Esophagus mucosa (tissue), 1 donor: ENCODE results near the gene SMKR1. TPM values are rescaled to one million over a fixed set of nuclear protein-coding genes. Genes with fewer than 3 reads are reported as not detected.
A peak's percentile ranks its signal among the peaks of the same experiment; 100 is the strongest.
"Not testable (repeated sequence)": the region's sequence is repeated elsewhere in the genome, so short reads cannot be mapped to it uniquely, and the experiment has no call there.

Experiments
- ATAC-seq: fragments of 200-7000 bp; cut with Tn5 transposase; one replicate; pipeline ENCODE4 v1.9.1; 2020
- total RNA-seq: library from RNA; stranded (reverse); gene quantifications from one replicate; pipeline ENCODE4 v1.2.4, GENCODE V29; 2023
- donor health status: DM: yes; HTN: yes; CAD: no.

SMKR1 gene
- total RNA-seq, 1 donor from 2014 or later = not detected

GRCh38 chr7:129489491-129489890, 12.8 kb upstream of the SMKR1 start:
- ATAC-seq = no peak

DNA sequence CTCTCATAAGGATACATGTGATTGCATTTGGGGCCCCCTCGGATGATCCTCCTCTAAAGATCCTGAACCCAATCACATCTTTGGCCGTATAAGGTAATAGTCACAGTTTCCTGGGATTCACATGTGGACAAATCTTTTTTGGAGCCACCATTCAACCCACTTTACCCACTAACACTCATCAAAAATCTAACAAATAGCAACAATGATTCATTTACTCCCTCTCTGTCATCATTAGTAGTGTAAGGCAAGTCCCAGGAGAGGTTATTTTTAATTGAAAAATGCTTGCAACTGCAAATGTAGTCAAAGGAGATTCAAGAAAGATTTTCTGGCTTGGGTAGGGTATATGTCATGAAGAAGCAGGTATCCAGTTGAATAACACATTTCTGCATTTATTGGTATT, 9.9 kb upstream of the SMKR1 start:
- no peak for ATAC-seq

DNA sequence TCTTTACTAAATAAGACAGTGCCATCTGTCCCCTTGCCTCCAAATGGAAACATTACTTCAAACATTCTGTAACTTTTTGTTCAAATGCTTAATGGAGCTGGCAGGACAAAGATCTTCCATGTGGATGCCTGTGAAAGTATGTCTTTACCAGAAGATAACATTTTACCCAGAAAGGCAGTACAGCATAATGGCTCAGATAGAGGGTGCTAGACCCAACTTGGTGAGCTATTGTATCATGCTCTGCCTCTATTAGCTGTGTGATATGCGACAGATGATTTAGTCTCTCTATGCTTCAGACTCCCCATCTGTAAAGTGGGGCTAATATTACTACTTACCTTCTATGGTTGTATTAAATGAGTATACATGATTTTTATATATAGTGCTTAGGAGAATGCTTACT, 8.8 kb upstream of the SMKR1 start:
- peak; percentile 32 for ATAC-seq

GRCh38 chr7:129494041-129494440, 8.3 kb upstream of the SMKR1 start:
- ATAC-seq = no peak

GRCh38 chr7:129495987-129496386, 6.3 kb upstream of the SMKR1 start:
- no peak for ATAC-seq

GRCh38 chr7:129496653-129497052, 5.7 kb upstream of the SMKR1 start:
- no peak for ATAC-seq

DNA sequence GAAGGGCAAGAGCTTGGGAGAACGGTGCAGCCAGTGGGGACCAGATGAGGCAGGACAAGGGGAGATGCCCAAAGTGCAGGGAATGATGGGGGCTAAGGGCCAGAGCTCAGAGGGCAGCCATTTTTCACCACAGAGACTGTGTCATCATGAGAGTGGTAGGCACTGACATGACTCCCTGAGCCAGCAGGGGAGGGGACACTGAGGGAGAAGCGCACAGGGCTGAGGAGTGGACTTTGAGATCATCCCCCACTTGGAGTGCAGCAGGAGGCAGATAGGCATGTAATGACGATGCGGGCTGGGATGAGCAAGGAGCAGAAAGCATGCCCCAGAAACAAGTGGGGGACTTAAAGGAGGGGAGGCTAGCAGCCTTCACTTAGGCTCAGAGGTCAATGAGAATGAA, 5.2 kb upstream of the SMKR1 start:
- no peak for ATAC-seq

DNA sequence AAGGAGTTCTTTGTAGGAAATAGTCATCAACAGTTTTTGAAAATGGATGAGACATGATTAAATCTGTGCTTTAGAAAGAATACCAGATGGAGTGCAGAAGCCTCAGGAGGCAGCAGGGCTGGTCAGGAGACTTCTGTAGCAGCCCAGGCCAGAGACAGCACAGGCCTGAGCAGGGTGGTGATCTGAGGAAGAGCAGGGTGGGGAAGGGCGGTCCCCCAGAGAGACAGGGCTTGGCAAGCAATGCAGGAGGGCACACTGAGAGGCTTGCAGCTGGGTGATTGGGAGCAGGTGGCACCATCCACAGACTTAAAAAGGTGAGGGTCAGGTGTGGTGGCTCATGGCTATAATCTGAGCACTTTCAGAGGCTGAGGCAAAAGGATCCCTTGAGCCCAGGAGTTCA, 4.3 kb upstream of the SMKR1 start:
- no peak for ATAC-seq

DNA sequence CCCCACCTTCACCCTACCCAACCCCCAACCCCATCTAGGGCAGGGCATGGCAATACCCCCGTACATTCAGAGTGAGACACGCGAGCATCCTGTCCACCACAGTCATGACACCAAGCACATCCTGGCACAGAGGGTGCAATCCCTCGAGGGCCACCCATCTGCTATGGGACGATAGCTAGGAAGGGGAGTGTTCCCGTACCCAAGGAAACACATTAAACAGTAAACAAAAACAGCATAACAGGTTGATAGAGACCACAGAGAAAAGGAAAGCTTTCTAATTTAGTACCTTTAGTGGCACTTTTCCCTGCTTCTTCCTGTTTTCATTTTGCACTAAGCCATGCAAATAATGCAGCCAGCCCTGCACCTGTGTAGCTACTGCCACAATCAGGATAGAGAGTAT, 2.3 kb upstream of the SMKR1 start:
- no peak for ATAC-seq

- peak; percentile 3 for ATAC-seq
These were observed 666 bp downstream of the SMKR1 start for GRCh38 chr7:129502708-129503685.

- ATAC-seq = no peak
These were observed 1.4 kb downstream of the SMKR1 start for GRCh38 chr7:129503725-129504124.

DNA sequence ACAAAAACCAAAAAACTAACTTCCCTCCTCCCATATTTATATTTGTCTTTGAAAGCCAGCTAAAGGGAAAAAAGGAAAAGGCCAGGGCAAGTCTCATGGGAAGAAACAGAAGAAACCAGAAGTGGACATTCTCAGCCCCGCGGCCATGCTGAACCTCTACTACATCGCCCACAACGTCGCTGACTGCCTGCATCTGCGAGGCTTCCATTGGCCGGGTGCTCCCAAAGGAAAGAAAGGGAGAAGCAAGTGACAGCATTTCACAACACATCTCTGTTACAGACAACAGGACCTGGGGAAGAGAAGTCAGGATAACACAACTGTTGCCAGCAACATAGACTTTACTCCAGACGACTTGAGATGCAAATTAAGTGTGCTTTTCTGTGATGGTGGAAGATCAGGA, 9.9 kb downstream of the SMKR1 start:
- ATAC-seq = no peak

GRCh38 chr7:129513546-129513945, 11.2 kb downstream of the SMKR1 start:
- no peak for ATAC-seq

DNA sequence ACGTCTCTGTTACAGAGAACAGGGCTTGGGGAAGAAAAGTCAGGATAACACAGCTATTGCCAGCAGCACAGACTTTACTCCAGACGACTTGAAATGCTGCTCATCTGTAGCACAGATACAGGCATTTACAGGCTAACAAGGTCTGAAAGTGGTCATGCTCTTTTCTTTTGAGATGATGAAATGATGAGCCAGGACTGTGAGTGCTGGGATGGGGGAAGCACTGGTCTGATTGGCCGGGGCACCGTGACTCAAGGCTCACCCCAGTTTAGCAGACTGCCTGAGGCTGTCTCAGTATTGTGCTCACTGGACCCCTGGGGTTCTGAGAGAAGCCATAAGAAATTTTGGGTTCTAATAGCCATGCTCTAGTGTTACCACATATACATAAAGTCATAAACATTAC, 12.4 kb downstream of the SMKR1 start:
- ATAC-seq = no peak

GRCh38 chr7:129515381-129515780, 13.1 kb downstream of the SMKR1 start:
- ATAC-seq = no peak

GRCh38 chr7:129517931-129518330, 15.6 kb downstream of the SMKR1 start:
- ATAC-seq = no peak

DNA sequence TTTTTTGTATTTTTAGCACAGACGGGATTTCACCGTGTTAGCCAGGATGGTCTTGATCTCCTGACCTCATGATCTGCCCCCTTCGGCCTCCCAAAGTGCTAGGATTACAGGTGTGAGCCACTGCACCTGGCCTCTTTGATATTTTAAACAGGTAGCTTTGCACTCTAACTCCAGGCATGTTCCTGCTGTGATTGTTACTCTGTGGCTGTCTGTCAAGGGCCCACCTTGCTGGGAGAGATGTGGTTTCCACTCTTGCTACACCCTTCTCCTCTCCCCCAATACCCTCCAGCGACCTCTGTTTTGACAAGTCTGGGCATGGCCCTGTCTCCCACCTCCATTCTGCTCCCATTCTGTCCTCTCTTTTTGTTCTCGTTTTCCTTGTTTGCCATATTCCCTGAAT, 17.1 kb downstream of the SMKR1 start:
- no peak for ATAC-seq

DNA sequence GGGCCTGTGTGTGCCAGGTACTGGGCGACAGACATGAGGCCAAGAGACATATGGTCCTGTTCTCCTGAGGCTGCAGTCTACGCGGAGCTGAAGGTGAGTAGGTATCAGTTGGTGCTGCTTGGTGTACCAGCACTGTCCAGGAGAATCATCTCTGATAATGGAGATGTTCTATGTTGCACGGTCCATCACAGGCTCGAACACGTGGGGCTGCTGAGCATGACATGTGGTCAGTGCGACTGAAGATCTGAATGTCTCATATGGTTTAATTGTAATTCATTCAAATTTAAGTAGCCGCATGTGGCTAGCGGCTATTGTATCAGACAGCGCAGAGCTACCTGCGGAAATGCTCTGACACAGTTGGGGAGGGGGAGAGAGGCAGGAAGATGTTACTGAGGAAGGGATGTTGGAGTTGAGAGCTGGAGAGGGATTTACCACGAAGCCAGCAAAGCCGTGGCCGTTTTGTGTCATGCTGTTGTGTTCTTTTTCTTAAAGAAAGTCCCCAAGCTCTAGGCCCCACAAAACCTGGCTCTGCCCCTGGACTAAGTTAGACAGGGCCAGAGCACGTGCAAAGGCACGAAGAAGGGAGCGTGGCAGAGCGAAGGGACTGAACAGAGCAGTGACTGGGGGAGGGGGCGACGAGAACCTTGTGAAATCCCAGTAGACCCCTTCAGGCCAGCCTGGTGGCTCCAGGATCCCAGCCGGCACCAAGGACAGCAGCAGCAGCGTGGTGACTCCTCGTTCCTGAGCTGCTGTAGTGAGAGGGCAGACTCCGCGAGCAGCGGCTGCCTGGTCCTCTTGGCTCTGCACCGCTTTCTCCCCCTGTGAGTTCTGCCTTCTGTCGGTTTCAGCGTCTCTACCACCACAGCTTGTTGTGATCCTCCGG, 20.0 kb downstream of the SMKR1 start:
- peak; percentile 36 for ATAC-seq

DNA sequence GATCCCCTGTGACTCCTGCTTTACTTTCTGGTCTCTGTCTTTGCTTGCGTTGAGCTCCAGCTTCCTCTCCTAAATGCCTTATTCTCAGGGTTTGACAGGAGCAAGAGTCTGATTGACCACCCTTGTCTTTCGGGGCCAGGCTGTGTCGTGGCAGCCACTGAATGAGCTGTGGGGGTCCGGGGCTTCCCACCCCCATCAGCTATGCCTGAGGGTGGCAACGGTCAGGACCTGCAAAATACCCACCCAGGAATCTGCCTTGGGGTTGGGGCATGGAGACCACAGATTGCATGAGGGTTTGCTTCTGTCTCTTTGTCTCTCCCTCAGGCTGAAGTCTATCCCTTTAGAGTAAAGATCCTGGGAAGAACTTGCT, 20.6 kb downstream of the SMKR1 start:
- ATAC-seq = no peak

GRCh38 chr7:129523924-129524323, 21.6 kb downstream of the SMKR1 start:
- ATAC-seq = no peak

GRCh38 chr7:129524405-129524804, 22.1 kb downstream of the SMKR1 start:
- ATAC-seq = not testable (repeated sequence)

DNA sequence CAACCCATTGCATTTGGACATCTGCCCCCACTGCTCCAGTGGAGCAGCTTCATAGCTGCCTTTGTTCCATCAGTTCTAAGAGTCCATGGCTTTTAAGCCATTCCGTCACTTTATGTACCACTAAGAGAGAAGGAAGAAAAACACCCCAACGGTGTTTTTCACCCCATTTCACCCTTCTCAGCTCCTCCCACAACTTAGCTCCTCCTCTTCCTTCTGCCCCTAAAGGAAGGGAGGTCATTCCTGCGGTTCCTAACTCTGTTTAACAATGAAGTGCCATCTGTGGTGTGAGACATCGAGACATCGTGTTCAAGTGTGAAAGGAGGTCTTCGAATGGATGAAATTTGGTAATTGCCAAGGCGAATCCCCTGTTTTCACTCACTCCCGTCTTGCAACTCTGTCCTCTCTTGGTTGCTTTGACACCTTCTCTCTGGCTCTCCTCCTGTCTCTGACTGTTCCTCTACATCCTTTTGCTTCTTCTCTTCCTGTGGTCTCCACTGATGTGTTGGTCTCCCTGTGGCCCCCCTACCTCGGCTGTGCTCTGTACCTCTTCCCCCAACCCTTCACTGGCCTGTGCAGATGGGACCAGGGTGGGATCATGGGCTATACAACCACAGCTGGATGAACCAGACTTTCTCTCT, 23.0 kb downstream of the SMKR1 start:
- ATAC-seq = no peak

GRCh38 chr7:129529643-129530042, 27.3 kb downstream of the SMKR1 start:
- ATAC-seq = no peak
